K562 (cell line): ENCODE results near the gene ZNRF1. TPM values are rescaled to one million over a fixed set of nuclear protein-coding genes. Genes with fewer than 3 reads are reported as not detected.

ENCODE experiments used
- ATAC-seq: fragments of 200-7000 bp; cut with Tn5 transposase; 3 replicates; pipeline ENCODE4 v1.9.1; 2020; ENCODE audit warnings: moderate library complexity
- BruUV-seq: library from RNA; stranded (reverse); fragments of 400-500 nt; replicated peaks from 2 replicates; lab custom pipeline; 2021; lab: Mats Ljungman, UMichigan
- CTCF ChIA-PET: fragments of 300-600 bp; formaldehyde crosslinking; extraction: SDS; loops from one replicate; lab custom pipeline; 2021; ENCODE audit warnings: low intra/inter-chr PET ratio; lab: Yijun Ruan, JAX
- POLR2A ChIA-PET: fragments of 300-600, 350-650 bp; sonication (Branson Sonifier 250); formaldehyde crosslinking; extraction: SDS; loops from one replicate; lab custom pipeline; 2021; ENCODE audit warnings: antibody characterized with exemption, inconsistent platforms; lab: Yijun Ruan, JAX
- DNase-seq, 4 experiments: peaks; one replicate each; pipeline versions ENCODE4 v3.0.0 to v3.0.0-alpha.2; 2011 to 2018; ENCODE audit warnings: low spot score in 3 of 4, mixed read lengths in 3 of 4; ENCODE audit errors: extremely low read depth in 1 of 4
- FAIRE-seq: peaks from 2 replicates; lab custom pipeline; 2011; peaks lifted over from hg19 to GRCh38; lab: Jason Lieb, UNC
- H2AFZ ChIP-seq: 2 replicates; pipeline ENCODE4 v1.6.0; 2011; ENCODE audit warnings: low read depth, low read length, control low read depth, inconsistent platforms
- H3K27ac ChIP-seq: fragments of 200-600 bp; 3 replicates; pipeline ENCODE4 v1.8.0; 2011; ENCODE audit warnings: low read depth, mild to moderate bottlenecking, control low read depth, inconsistent platforms, low read length, moderate library complexity, mixed read lengths; ENCODE audit errors: extremely low read depth
- H3K27me3 ChIP-seq, 2 experiments: fragments of 300-600 bp in 1 of 2; 2 replicates in 1 of 2; 3 replicates in 1 of 2; pipeline versions ENCODE4 v1.6.0 to v1.8.0; 2011; ENCODE audit warnings: inconsistent platforms in 2 of 2, low read length in 2 of 2, mild to moderate bottlenecking in 1 of 2, mixed read lengths in 1 of 2, moderate library complexity in 1 of 2; ENCODE audit not compliant: control insufficient read depth in 2 of 2, insufficient read depth in 2 of 2
- H3K36me3 ChIP-seq: fragments of 300-600 bp; 3 replicates; pipeline ENCODE4 v1.8.0; 2011; ENCODE audit warnings: mild to moderate bottlenecking, low read length, inconsistent platforms; ENCODE audit not compliant: control insufficient read depth, insufficient read depth
- H3K4me1 ChIP-seq, 2 experiments: fragments of 200-600 bp in 1 of 2; replicated peaks in 1 of 2; 2 replicates in 1 of 2; 3 replicates in 1 of 2; pipeline versions ENCODE4 v1.5.1 to v1.8.0; 2011; ENCODE audit warnings: inconsistent platforms in 2 of 2, low read length in 2 of 2, mild to moderate bottlenecking in 1 of 2, mixed read lengths in 1 of 2, moderate library complexity in 1 of 2; ENCODE audit not compliant: control insufficient read depth in 2 of 2, insufficient read depth in 2 of 2
- H3K4me2 ChIP-seq: 2 replicates; pipeline ENCODE4 v1.6.1; 2011; ENCODE audit warnings: low read length, control low read depth, inconsistent platforms, mixed read lengths; ENCODE audit not compliant: insufficient read depth
- H3K4me3 ChIP-seq: fragments of 200-600 bp; sonication (generic), shearing (Covaris generic); 2 replicates; pipeline ENCODE4 v1.5.1; 2016; ENCODE audit warnings: control low read depth, inconsistent platforms
- H3K79me2 ChIP-seq: fragments of 200-600 bp; 3 replicates; pipeline ENCODE4 v1.8.0; 2011; ENCODE audit warnings: low read length, inconsistent platforms; ENCODE audit not compliant: control insufficient read depth, insufficient read depth
- H3K9ac ChIP-seq, 2 experiments: 2 replicates each; pipeline versions ENCODE4 v1.6.0 to v1.6.1; 2011; ENCODE audit warnings: low read depth in 2 of 2, low read length in 2 of 2, control low read depth in 1 of 2, inconsistent platforms in 1 of 2, mild to moderate bottlenecking in 1 of 2, mixed read lengths in 1 of 2; ENCODE audit not compliant: insufficient read depth in 1 of 2
- H3K9me1 ChIP-seq: one replicate; pipeline ENCODE4 v1.6.0; 2011; ENCODE audit warnings: inconsistent platforms, mild to moderate bottlenecking, low read length, moderate library complexity; ENCODE audit not compliant: control insufficient read depth, insufficient read depth
- H3K9me3 ChIP-seq: replicated peaks from 2 replicates; pipeline ENCODE4 v1.5.1; 2011; ENCODE audit warnings: low read depth, low read length, inconsistent platforms; ENCODE audit not compliant: control insufficient read depth, insufficient read depth
- H4K20me1 ChIP-seq: replicated peaks from 2 replicates; pipeline ENCODE4 v1.6.1; 2011; ENCODE audit warnings: low read length, inconsistent platforms, mixed read lengths; ENCODE audit not compliant: control insufficient read depth, insufficient read depth
- ATF7 ChIP-seq: fragments of 450-650 bp; IDR thresholded peaks from 2 replicates; pipeline ENCODE4 v1.7.1; 2014; ENCODE audit warnings: mild to moderate bottlenecking, moderate library complexity
- ETV1 ChIP-seq: fragments of 450-650 bp; conservative IDR thresholded peaks from 2 replicates; pipeline ENCODE4 v1.6.1; 2016; ENCODE audit warnings: missing genetic modification characterization, control low read depth, low read depth, missing compliant biosample characterization
- PCBP2 ChIP-seq: fragments of 200-400 bp; formaldehyde crosslinking; IDR thresholded peaks from 2 replicates; pipeline ENCODE4 v1.6.1; 2018; ENCODE audit warnings: low read length, low read depth, mild to moderate bottlenecking, moderate library complexity; ENCODE audit not compliant: poor library complexity, severe bottlenecking
- SMARCE1 ChIP-seq: fragments of 450-650 bp; IDR thresholded peaks from 2 replicates; pipeline ENCODE4 v1.7.1; 2016; ENCODE audit warnings: mild to moderate bottlenecking
- ZNF316 ChIP-seq: fragments of 450-650 bp; IDR thresholded peaks from 2 replicates; pipeline ENCODE4 v1.6.1; 2016
- ZNF76 ChIP-seq: fragments of 250-450 bp; sonication (Bioruptor Pico); IDR thresholded peaks from 2 replicates; pipeline ENCODE4 v1.4.0; 2020; ENCODE audit warnings: mild to moderate bottlenecking, moderate library complexity, borderline replicate concordance
- WGBS: fragments of 100-300 bp; shearing (Covaris generic); methylation state at CpG from one replicate; pipeline ENCODE4 v1.1.6; 2016; ENCODE audit warnings: low coverage, mixed read lengths; ENCODE audit not compliant: insufficient coverage; ENCODE audit errors: missing lambda C conversion rate; 5-methylcytosine and 5-hydroxymethylcytosine counted together
- in situ Hi-C: fragments of 300-500 bp; cut with MboI; formaldehyde crosslinking; loops from 4 replicates; pipeline ENCODE4 v1.15.0; 2018; ENCODE audit warnings: inconsistent platforms, mixed read lengths
- intact Hi-C: fragments of 100-400 bp; cut with micrococcal nuclease; formaldehyde crosslinking; loops from 2 replicates; pipeline ENCODE4 v1.14.2; 2022
- polyA plus RNA-seq, 8 experiments: library from polyadenylated mRNA; depleted of rRNA in 4 of 8; stranded (reverse) in 5 of 8; unstranded in 3 of 8; fragments of >200 nt; fragmentation: Nextera tagmentation in 2 of 8; fragmentation: Illumina TruSeq in 1 of 8; extraction: Ambion mirVana in 2 of 8; extraction: Trizol in 1 of 8; gene quantifications; 2 replicates each; pipeline versions ENCODE4 v1.2.1 to v1.2.3, GENCODE V29; 2011 to 2014; ENCODE audit warnings: inconsistent platforms in 1 of 8, missing spikeins in 1 of 8
- total RNA-seq, 7 experiments: library from RNA; depleted of rRNA in 6 of 7; stranded (reverse); fragments of >200 nt in 6 of 7; fragmentation: Illumina TruSeq in 2 of 7; extraction: Trizol in 2 of 7; gene quantifications; 2 replicates each; pipeline versions ENCODE4 v1.2.1 to v1.2.3, GENCODE V29; 2011 to 2021; ENCODE audit warnings: low replicate concordance in 1 of 7
- TF ChIP-seq, protein P1 (sequence below): fragments of 450-650 bp; IDR thresholded peaks from 2 replicates; pipeline ENCODE4 v1.6.1; 2017; ENCODE audit warnings: antibody characterized with exemption

ZNRF1 gene
- total and polyA plus RNA-seq, 9 of the 15 experiments (the other 6 are each of a cell fraction or from before 2014, with no cell fraction given) = 9.5 to 37.7 (median 20.0) TPM

DNA sequence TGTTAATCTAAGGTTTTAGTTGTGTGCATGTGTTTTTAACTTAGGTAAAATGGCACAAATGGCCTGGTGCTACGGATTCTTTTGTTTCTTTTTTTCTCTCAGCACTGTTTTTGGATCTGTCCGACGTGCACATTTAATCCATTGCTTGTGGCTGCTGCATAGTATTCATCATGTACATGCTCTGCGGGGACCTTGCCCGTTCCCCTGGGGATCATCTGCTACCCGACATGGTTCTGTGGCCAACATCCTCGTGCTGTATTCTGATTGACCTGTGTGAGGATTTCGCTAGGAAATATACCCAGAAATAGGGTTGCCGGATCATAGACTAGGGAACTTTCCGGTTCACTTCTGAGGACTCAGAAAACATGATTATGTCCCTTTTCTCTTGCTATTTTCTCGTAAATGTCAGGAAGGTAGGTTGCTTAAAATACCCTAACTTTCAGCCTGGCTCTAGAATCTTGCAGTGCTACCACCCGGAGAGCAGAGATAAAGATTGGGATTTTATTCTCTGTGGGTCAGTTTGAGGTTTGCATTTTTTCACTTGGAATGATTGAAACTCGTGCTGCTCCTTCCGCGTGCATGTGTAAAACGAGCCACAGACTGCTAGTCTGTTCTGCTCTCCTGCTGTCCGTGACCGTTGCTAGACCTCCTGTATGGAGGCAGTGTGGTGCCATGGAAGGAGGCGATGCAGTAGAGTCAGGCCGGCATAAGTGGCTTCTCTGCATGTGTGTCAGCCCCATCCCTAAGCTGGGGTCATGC lies 74.9 kb downstream of the ZNRF1 start (continued):
- TF ChIP-seq ZNF76 (CRISPR knock-in tag) (0 out of 2 replicates have a peak, but pooled peaks have one; percentile 23), ATF7 (no peak), ZNF316 (no peak), ETV1 (no peak)
- TF ChIP-seq, protein P1, sequence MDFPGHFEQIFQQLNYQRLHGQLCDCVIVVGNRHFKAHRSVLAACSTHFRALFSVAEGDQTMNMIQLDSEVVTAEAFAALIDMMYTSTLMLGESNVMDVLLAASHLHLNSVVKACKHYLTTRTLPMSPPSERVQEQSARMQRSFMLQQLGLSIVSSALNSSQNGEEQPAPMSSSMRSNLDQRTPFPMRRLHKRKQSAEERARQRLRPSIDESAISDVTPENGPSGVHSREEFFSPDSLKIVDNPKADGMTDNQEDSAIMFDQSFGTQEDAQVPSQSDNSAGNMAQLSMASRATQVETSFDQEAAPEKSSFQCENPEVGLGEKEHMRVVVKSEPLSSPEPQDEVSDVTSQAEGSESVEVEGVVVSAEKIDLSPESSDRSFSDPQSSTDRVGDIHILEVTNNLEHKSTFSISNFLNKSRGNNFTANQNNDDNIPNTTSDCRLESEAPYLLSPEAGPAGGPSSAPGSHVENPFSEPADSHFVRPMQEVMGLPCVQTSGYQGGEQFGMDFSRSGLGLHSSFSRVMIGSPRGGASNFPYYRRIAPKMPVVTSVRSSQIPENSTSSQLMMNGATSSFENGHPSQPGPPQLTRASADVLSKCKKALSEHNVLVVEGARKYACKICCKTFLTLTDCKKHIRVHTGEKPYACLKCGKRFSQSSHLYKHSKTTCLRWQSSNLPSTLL = no peak
- TF ChIP-seq, all 486 proteins: peak for 17

DNA sequence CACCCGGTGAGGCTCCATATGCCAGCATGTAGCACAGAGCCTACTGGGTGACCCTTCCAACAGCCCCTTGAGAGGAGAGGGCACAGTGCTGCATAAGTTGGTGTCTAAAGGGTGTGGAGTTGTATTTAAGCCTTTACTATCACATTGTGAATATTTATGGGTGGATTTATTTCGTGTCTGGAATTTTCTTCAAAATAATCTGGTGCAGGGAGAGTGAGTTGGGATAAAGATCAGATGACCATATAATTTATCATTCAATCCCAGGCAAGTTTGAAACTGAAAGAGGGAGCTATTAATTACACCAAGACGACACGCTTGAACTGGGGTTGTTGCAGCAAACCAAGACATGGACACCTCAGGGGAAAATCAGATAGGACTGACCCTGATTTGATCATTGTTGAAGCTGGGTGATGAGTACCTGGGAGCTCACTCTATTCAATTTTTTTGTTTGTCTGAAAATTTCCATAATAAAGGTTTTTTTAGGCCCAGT lies 75.5 kb downstream of the ZNRF1 start:
- H3K9me3 ChIP-seq = no peaks in the 10 kb centered on the region
- H3K9ac ChIP-seq = peak overlapping the region; percentile 45 to 88
- no peaks in the 10 kb centered on the region for H3K27me3 ChIP-seq
- H4K20me1 ChIP-seq = no peaks in the 10 kb centered on the region
- H3K27ac ChIP-seq = peak overlapping the region; percentile 81
- DNase-seq (no peak), ATAC-seq (peak; percentile 2; the same call in 2 of the 3 replicates), FAIRE-seq (no peak)
- intact Hi-C loops (no loop called here), in situ Hi-C loops (no loop called here)
- peak overlapping the region; percentile 70 for H3K4me2 ChIP-seq
- H3K9me1 ChIP-seq = no peaks in the 10 kb centered on the region
- WGBS = 11% methylated on average over 4 of the region's 4 CpGs
- ChIA-PET POLR2A (interaction anchor here (1.0 to 1.4 kb wide), 4 partner anchors 9 to 87 kb away, joined by 3 to 5 read pairs (median 4); no protein-coding TSS in a partner anchor), CTCF (no interaction called here)
- H2AFZ ChIP-seq = 0 out of 2 replicates have a peak overlapping the region, but pooled peaks have one; percentile 7
- H3K4me3 ChIP-seq = no peak overlapping the region
- H3K4me1 ChIP-seq = peaks cover 39 to 71% of the 10 kb centered on the region in 2 experiments
- no TSS peak for BruUV-seq
- peaks cover 93% of the 10 kb centered on the region for H3K79me2 ChIP-seq
- no peaks in the 10 kb centered on the region for H3K36me3 ChIP-seq
- no peak for TF ChIP-seq PCBP2
- TF ChIP-seq SMARCE1 = no peak
